Measurements from ENCODE around the gene SKIC8. TPM values are rescaled to one million over a fixed set of nuclear protein-coding genes. Genes with fewer than 3 reads are reported as not detected.

SKIC8 gene
- total RNA-seq, 1 donor from 2014 or later = 56.0 TPM

DNA sequence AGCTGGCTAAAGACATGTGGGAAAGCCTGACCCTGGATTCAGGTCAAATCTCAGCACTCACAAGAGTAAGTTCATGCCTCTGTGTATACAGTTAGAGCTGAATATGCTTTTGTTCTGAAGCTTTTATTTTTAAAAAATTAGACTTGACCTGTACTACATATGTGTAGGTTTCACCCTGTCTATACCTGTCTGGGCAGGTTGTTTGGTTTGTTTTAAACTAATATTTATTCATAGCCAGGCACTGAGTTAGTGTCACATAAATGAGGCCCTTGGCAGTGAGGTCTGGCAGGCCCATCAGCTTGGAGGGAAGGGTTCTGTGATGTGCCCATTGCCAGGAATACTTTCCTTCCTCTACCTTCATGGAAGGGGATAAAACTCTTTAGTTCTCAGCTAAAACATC lies 33.2 kb downstream of the SKIC8 start:
- Mint-ChIP-seq H3K9me3 (no peaks in the 10 kb centered on the region), H3K27ac (ENCODE audit: unreplicated experiment) (no peak overlapping the region), H3K36me3 (ENCODE audit: low read depth) (no peaks in the 10 kb centered on the region), H3K4me1 (no peaks in the 10 kb centered on the region), H3K27me3 (ENCODE audit: low read depth) (peaks cover 3% of the 10 kb centered on the region), H3K4me3 (no peak overlapping the region)
- TF ChIP-seq, protein P1, sequence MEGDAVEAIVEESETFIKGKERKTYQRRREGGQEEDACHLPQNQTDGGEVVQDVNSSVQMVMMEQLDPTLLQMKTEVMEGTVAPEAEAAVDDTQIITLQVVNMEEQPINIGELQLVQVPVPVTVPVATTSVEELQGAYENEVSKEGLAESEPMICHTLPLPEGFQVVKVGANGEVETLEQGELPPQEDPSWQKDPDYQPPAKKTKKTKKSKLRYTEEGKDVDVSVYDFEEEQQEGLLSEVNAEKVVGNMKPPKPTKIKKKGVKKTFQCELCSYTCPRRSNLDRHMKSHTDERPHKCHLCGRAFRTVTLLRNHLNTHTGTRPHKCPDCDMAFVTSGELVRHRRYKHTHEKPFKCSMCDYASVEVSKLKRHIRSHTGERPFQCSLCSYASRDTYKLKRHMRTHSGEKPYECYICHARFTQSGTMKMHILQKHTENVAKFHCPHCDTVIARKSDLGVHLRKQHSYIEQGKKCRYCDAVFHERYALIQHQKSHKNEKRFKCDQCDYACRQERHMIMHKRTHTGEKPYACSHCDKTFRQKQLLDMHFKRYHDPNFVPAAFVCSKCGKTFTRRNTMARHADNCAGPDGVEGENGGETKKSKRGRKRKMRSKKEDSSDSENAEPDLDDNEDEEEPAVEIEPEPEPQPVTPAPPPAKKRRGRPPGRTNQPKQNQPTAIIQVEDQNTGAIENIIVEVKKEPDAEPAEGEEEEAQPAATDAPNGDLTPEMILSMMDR (conservative IDR thresholded peaks at IDR 0.05) = no peak
- DNase-seq (ENCODE audit: low read depth, low spot score) = no peak

DNA sequence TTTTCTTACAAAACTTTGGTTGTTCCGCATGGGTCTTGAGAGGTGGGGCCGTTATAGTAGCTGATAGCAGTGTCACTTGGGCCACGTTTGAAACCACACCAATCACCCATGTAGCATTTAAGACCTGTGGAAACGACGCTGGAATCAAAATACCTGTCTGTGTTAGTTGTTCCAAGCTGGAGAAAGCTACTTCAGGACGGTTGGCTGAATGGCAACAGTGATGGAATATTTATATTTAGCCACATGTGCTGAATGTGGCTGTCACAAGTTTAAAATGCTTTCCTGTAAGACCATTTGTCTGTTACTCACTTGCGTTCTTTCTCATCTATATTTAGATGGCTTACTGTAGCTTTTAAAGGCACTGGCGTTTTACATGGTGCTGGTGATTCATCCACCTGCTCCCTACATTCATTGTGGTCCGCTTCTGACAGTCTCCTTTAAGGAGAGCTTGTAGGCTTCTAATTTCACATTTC lies 33.6 kb downstream of the SKIC8 start:
- Mint-ChIP-seq H3K4me3 (no peak overlapping the region), H3K27me3 (ENCODE audit: low read depth) (peaks cover 3% of the 10 kb centered on the region), H3K36me3 (ENCODE audit: low read depth) (no peaks in the 10 kb centered on the region), H3K27ac (ENCODE audit: unreplicated experiment) (no peak overlapping the region), H3K4me1 (peaks cover 3% of the 10 kb centered on the region), H3K9me3 (no peaks in the 10 kb centered on the region)
- DNase-seq (ENCODE audit: low read depth, low spot score) = no peak
- TF ChIP-seq, protein P1 (conservative IDR thresholded peaks at IDR 0.05) = no peak

DNA sequence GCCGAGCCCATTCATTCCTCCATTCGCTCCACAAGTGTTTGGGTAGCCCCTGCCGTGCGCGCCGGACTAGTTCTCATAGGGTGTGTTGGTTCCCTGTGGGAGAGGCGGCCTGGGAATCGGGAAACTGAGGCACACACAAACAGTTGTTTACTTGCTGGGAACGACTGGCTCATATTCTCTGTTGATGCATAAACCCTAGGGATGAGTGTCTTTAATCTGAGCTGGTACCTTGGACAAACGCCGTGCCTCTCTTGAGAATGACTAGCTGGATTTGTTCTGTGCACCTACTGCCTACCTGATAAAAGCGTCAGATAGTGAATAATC lies 34.3 kb downstream of the SKIC8 start:
- Mint-ChIP-seq H3K27ac (ENCODE audit: unreplicated experiment) (no peak overlapping the region), H3K4me3 (no peak overlapping the region), H3K36me3 (ENCODE audit: low read depth) (no peaks in the 10 kb centered on the region), H3K27me3 (ENCODE audit: low read depth) (peaks cover 3% of the 10 kb centered on the region), H3K4me1 (peaks cover 10% of the 10 kb centered on the region), H3K9me3 (no peaks in the 10 kb centered on the region)
- TF ChIP-seq, protein P1 (conservative IDR thresholded peaks at IDR 0.05) = no peak
- no peak for DNase-seq (ENCODE audit: low read depth, low spot score)

DNA sequence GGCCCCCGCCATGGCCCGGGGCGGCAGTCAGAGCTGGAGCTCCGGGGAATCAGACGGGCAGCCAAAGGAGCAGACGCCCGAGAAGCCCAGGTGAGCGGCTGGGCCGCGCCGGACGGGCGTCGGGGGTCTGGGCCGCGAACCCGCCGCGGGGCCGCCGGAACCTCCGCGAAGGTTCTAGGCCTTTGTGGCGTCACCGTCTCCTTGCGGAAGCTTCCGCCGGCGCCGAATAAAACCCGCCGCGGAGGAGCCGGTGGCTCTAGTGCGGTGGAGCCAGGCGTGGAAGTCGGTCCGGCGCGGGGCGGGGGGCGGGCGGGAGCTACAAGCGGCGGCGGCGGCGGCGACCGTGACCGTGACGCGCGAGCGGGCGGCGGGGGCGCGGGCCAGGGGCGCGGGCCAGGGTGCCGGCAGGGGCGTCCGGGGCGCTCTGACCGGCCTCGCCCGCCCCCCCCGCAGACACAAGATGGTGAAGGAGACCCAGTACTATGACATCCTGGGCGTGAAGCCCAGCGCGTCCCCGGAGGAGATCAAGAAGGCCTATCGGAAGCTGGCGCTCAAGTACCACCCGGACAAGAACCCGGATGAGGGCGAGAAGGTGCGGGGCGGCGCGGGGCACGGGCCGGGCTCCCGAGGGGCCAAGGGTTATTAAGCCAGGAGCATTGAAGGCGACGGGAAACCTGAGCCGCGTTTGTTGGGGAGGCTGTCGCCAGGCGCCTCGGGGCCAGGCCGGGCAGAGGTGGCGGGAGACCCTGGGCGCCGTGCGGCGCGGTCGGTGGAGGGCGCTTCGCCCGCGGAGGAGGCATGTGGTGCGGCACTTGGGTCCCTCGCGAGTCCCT lies 34.9 kb downstream of the SKIC8 start, which contains the start of gene DNAJA4:
TSS of gene DNAJA4 (plus strand) at position 259 of the 833 bp plus-strand sequence. CDS start at position 461, 202 bp downstream.
- TF ChIP-seq, protein P1 (conservative IDR thresholded peaks at IDR 0.05) = no peak
- no peak within 1 kb of the TSS for H3K4me3 Mint-ChIP-seq

DNA sequence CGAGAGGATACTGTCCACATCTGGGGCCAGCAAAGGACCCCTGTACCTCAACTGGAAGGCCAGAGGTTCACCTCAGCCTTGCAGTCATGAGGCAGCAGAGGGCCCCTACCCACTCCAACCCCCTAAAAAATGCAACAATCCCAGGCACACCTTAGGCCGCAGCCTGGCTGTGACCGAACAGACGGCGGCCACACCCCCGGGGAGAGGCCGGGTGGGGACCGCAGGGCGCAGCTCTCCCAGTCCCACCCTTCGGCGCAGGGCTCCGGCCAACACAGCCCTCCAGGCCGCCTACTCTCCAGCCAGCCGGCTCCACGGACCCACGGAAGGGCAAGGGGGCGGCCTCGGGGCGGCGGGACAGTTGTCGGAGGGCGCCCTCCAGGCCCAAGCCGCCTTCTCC lies 35.5 kb downstream of the SKIC8 start:
- no peak for DNase-seq (ENCODE audit: low read depth, low spot score)
- no peaks in the 10 kb centered on the region for H3K9me3 Mint-ChIP-seq
- H3K36me3 Mint-ChIP-seq (ENCODE audit: low read depth) = no peaks in the 10 kb centered on the region
- H3K4me3 Mint-ChIP-seq = no peak overlapping the region
- peaks cover 16% of the 10 kb centered on the region for H3K4me1 Mint-ChIP-seq
- H3K27ac Mint-ChIP-seq (ENCODE audit: unreplicated experiment) = no peak overlapping the region
- peaks cover 3% of the 10 kb centered on the region for H3K27me3 Mint-ChIP-seq (ENCODE audit: low read depth)
- TF ChIP-seq, protein P1 (conservative IDR thresholded peaks at IDR 0.05) = no peak

More for the DNA sequence above, 34.9 kb downstream of the SKIC8 start, which contains the start of gene DNAJA4:
- DNase-seq (ENCODE audit: low read depth, low spot score) = no peak
- Mint-ChIP-seq H3K36me3 (ENCODE audit: low read depth) (no peaks in the 10 kb centered on the region), H3K27me3 (ENCODE audit: low read depth) (peaks cover 3% of the 10 kb centered on the region), H3K9me3 (no peaks in the 10 kb centered on the region), H3K4me1 (peaks cover 14% of the 10 kb centered on the region), H3K27ac (ENCODE audit: unreplicated experiment) (no peak within 1 kb of the TSS)
